Smooth muscle cell (in vitro differentiated cells): ENCODE measurements around the gene TSNAXIP1. TPM values are rescaled to one million over a fixed set of nuclear protein-coding genes. Genes with fewer than 3 reads are reported as not detected.

Source experiments
- DNase-seq: peaks from one replicate; lab custom pipeline; 2025; ENCODE audit not compliant: unreplicated experiment; lab: John Stamatoyannopoulos, UW
- H2AFZ ChIP-seq: fragments of 200-600 bp; sonication (generic); 2 replicates; pipeline ENCODE4 v1.6.0; 2016; ENCODE audit warnings: antibody characterized with exemption, low read depth, mild to moderate bottlenecking
- H3F3A ChIP-seq: fragments of 200-600 bp; sonication (generic); 2 replicates; pipeline ENCODE4 v1.6.0; 2017; ENCODE audit warnings: antibody characterized with exemption, low read depth
- H3K27ac ChIP-seq: fragments of 200-600 bp; sonication (generic); 2 replicates; pipeline ENCODE4 v1.5.1; 2016; ENCODE audit warnings: low read depth, mild to moderate bottlenecking
- H3K27me3 ChIP-seq: fragments of 200-600 bp; sonication (generic); 2 replicates; pipeline ENCODE4 v1.6.1; 2016; ENCODE audit warnings: low read depth, mild to moderate bottlenecking
- H3K36me3 ChIP-seq: fragments of 200-600 bp; sonication (generic); 2 replicates; pipeline ENCODE4 v1.5.1; 2016; ENCODE audit warnings: low read depth
- H3K4me1 ChIP-seq: fragments of 200-600 bp; sonication (generic); 2 replicates; pipeline ENCODE4 v1.5.1; 2016; ENCODE audit warnings: low read depth
- H3K4me2 ChIP-seq: fragments of 200-600 bp; sonication (generic); 2 replicates; pipeline ENCODE4 v1.6.0; 2016; ENCODE audit warnings: mild to moderate bottlenecking
- H3K4me3 ChIP-seq: fragments of 200-600 bp; sonication (generic); 2 replicates; pipeline ENCODE4 v1.5.1; 2016; ENCODE audit warnings: mild to moderate bottlenecking
- H3K79me2 ChIP-seq: fragments of 200-600 bp; sonication (generic); 2 replicates; pipeline ENCODE4 v1.6.0; 2016; ENCODE audit warnings: low read depth, mild to moderate bottlenecking
- H3K9ac ChIP-seq: fragments of 200-600 bp; sonication (generic); 2 replicates; pipeline ENCODE4 v1.6.0; 2016; ENCODE audit warnings: low read depth
- H3K9me3 ChIP-seq: fragments of 200-600 bp; sonication (generic); replicated peaks from 2 replicates; pipeline ENCODE4 v1.5.1; 2016; ENCODE audit warnings: low read depth
- H4K20me1 ChIP-seq: fragments of 200-600 bp; sonication (generic); 2 replicates; pipeline ENCODE4 v1.6.0; 2016; ENCODE audit warnings: low read depth
- CTCF ChIP-seq: fragments of 200-600 bp; sonication (generic); IDR thresholded peaks from 2 replicates; pipeline ENCODE4 v1.5.1; 2017; ENCODE audit warnings: borderline replicate concordance, mild to moderate bottlenecking, antibody characterized with exemption; ENCODE audit not compliant: insufficient read depth, poor library complexity, severe bottlenecking
- WGBS: methylation state at CpG from one replicate; pipeline ENCODE4 v1.1.7; 2016; ENCODE audit warnings: low lambda C conversion rate; 5-methylcytosine and 5-hydroxymethylcytosine counted together
- polyA plus RNA-seq: library from polyadenylated mRNA; unstranded; fragments of >200 nt; fragmentation: Nextera tagmentation; extraction: Ambion mirVana; gene quantifications from 2 replicates; pipeline ENCODE4 v1.2.1, GENCODE V29; 2016
- total RNA-seq: library from RNA; depleted of rRNA; stranded (reverse); fragments of >200 nt; gene quantifications from 2 replicates; pipeline ENCODE4 v1.2.3, GENCODE V29; 2014

The TSNAXIP1 gene
- total and polyA plus RNA-seq, 2 experiments from 2014 or later: 0.18 to 1.0 TPM

- 90% methylated on average over 8 of the region's 8 CpGs for WGBS
- no peak for TF ChIP-seq CTCF
Observed at GRCh38 chr16:67825119-67825518, 18.4 kb downstream of the TSNAXIP1 start.

GRCh38 chr16:67825906-67826305 lies 19.2 kb downstream of the TSNAXIP1 start:
- H3K36me3 ChIP-seq: no peaks in the 10 kb centered on the region
- H3K27ac ChIP-seq: no peak overlapping the region
- H3F3A ChIP-seq: no peaks in the 10 kb centered on the region
- WGBS: 97% methylated on average over 14 of the region's 14 CpGs
- H2AFZ ChIP-seq: no peak overlapping the region
- H3K4me1 ChIP-seq: no peaks in the 10 kb centered on the region
- no peaks in the 10 kb centered on the region for H3K79me2 ChIP-seq
- no peak overlapping the region for H3K4me3 ChIP-seq
- H3K4me2 ChIP-seq: no peak overlapping the region
- no peak for DNase-seq
- H3K9ac ChIP-seq: no peak overlapping the region
- no peaks in the 10 kb centered on the region for H4K20me1 ChIP-seq
- TF ChIP-seq CTCF: no peak
- no peaks in the 10 kb centered on the region for H3K27me3 ChIP-seq
- no peaks in the 10 kb centered on the region for H3K9me3 ChIP-seq

More at GRCh38 chr16:67825119-67825518, 18.4 kb downstream of the TSNAXIP1 start:
- Histone ChIP-seq H3K27ac (no peak overlapping the region), H2AFZ (no peak overlapping the region), H3K79me2 (no peaks in the 10 kb centered on the region), H3K4me3 (no peak overlapping the region), H3K9ac (no peak overlapping the region), H3K27me3 (no peaks in the 10 kb centered on the region), H3K4me2 (no peak overlapping the region), H3K4me1 (no peaks in the 10 kb centered on the region), H3K9me3 (no peaks in the 10 kb centered on the region), H3F3A (no peaks in the 10 kb centered on the region), H3K36me3 (no peaks in the 10 kb centered on the region), H4K20me1 (no peaks in the 10 kb centered on the region)
- no peak for DNase-seq

- TF ChIP-seq CTCF: no peak
- H3K9ac ChIP-seq: no peak overlapping the region
- H3K4me3 ChIP-seq: no peak overlapping the region
- H2AFZ ChIP-seq: no peak overlapping the region
- H3F3A ChIP-seq: no peaks in the 10 kb centered on the region
- H3K9me3 ChIP-seq: no peaks in the 10 kb centered on the region
- H4K20me1 ChIP-seq: no peaks in the 10 kb centered on the region
- H3K36me3 ChIP-seq: no peaks in the 10 kb centered on the region
- H3K27ac ChIP-seq: no peak overlapping the region
- H3K27me3 ChIP-seq: no peaks in the 10 kb centered on the region
- no peak overlapping the region for H3K4me2 ChIP-seq
- 98% methylated on average over 4 of the region's 4 CpGs for WGBS
- H3K79me2 ChIP-seq: peaks cover 5% of the 10 kb centered on the region
- H3K4me1 ChIP-seq: no peaks in the 10 kb centered on the region
- DNase-seq: no peak
Observed at GRCh38 chr16:67828651-67829050, 22.0 kb downstream of the TSNAXIP1 start.

- TF ChIP-seq CTCF: no peak
- no peaks in the 10 kb centered on the region for H3K4me1 ChIP-seq
- H3K9me3 ChIP-seq: no peaks in the 10 kb centered on the region
- 12% methylated on average over 3 of the region's 3 CpGs for WGBS
- peak overlapping the region; percentile 80 for H3K4me3 ChIP-seq
- H3K36me3 ChIP-seq: no peaks in the 10 kb centered on the region
- peak overlapping the region; percentile 91 for H3K27ac ChIP-seq
- peak overlapping the region; percentile 96 for H3K9ac ChIP-seq
- DNase-seq: no peak
- H3F3A ChIP-seq: no peaks in the 10 kb centered on the region
- peak overlapping the region; percentile 90 for H2AFZ ChIP-seq
- H4K20me1 ChIP-seq: no peaks in the 10 kb centered on the region
- H3K4me2 ChIP-seq: peak overlapping the region; percentile 96
- H3K79me2 ChIP-seq: peaks cover 5% of the 10 kb centered on the region
- H3K27me3 ChIP-seq: no peaks in the 10 kb centered on the region
Observed at GRCh38 chr16:67833030-67833414, 26.3 kb downstream of the TSNAXIP1 start.
